KBM-7 (cell line): ENCODE measurements around the gene FN1.
"Not testable (repeated sequence)": the region's sequence is repeated elsewhere in the genome, so short reads cannot be mapped to it uniquely, and the experiment has no call there.

Experiments used
- DNase-seq: peaks from one replicate; pipeline ENCODE4 v3.0.0-alpha.2; 2015
- in situ Hi-C: fragments of 300-500 bp; cut with MboI; formaldehyde crosslinking; loops from 2 replicates; pipeline ENCODE4 v1.14.3; 2020; ENCODE audit warnings: low sequenced_read_pairs, low pct_unique_long_range_greater_than_20kb, mixed read lengths

Gene FN1

GRCh38 chr2:215411941-215412743 is 23.7 kb downstream of the FN1 start:
- no peak for DNase-seq
- in situ Hi-C loops: no loop called here

- in situ Hi-C loops: no loop called here
- no peak for DNase-seq
These were observed 25.0 kb downstream of the FN1 start for GRCh38 chr2:215410932-215411285.

DNA sequence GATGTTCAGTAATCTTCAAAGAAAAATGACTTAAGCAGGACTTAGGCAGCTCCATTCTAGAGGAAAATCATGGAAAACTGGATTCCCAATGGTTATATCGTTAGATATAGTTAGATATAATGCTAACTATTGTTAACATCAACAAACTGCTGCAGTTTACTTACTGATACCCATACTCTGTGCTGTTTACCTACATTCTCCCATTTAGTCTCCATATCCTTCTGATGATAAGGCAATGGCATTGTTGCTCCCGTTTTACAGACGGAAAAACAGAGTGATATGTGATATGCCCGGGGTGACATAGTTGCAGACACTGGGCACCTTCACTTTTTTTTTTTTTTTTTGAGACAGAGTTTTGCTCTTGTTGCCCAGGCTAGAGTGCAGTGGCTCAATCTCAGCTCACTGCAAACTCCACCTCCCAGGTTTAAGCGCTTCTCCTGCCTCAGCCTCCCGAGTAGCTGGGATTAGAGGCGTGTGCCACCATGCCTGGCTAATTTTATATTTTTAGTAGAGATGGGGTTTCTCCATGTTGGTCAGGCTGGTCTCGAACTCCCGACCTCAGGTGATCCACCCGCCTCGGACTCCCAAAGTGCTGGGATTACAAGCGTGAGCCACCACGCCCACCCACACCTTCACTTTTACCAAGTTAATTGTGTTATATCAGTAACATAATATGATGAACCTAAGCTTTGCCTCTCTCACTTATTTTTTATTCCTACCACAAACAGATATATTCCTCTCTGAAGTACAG is 25.5 kb downstream of the FN1 start:
- in situ Hi-C loops, DNase-seq: not testable (repeated sequence)

GRCh38 chr2:215409331-215410127 is 26.3 kb downstream of the FN1 start:
- in situ Hi-C loops: no loop called here
- DNase-seq: no peak

- DNase-seq, in situ Hi-C loops: not testable (repeated sequence)
These were observed 27.4 kb downstream of the FN1 start for GRCh38 chr2:215408441-215408840.

DNA sequence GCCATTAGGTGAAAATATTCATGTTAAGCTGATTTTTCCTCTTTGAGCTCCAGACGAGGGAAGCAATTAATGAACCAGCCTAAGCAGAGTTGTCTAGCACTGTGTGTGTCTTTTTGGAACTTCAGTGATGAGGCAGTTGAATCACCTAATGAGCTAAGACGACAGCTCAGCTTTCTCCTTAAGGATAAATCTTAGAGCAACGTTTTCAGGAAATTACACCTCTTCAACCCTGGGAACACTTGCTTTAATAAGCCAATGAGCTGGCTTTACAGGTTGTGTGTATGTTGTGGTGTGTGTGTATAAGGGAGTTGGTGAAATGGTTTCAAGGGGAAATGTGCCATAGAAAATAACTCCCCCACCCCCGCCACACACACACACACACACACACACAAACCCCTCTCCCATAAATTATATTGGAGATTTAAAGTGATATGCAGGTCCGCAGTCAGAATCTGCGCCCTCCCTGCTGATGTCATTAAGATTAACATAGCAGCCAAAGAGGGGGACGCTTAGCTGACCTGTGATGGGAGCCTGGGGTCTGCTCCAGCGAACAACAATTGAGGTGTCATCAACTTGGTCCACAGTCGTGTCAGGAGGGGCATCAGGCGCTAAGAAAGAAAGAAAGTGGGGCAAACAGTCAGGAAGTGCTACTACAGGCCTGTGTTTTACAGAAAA is 28.1 kb downstream of the FN1 start:
- in situ Hi-C loops: no loop called here
- no peak for DNase-seq

- in situ Hi-C loops: no loop called here
- DNase-seq: no peak
These were observed 28.8 kb downstream of the FN1 start for GRCh38 chr2:215407061-215407460.

GRCh38 chr2:215405722-215406581 is 29.9 kb downstream of the FN1 start:
- DNase-seq: no peak
- in situ Hi-C loops: no loop called here

DNA sequence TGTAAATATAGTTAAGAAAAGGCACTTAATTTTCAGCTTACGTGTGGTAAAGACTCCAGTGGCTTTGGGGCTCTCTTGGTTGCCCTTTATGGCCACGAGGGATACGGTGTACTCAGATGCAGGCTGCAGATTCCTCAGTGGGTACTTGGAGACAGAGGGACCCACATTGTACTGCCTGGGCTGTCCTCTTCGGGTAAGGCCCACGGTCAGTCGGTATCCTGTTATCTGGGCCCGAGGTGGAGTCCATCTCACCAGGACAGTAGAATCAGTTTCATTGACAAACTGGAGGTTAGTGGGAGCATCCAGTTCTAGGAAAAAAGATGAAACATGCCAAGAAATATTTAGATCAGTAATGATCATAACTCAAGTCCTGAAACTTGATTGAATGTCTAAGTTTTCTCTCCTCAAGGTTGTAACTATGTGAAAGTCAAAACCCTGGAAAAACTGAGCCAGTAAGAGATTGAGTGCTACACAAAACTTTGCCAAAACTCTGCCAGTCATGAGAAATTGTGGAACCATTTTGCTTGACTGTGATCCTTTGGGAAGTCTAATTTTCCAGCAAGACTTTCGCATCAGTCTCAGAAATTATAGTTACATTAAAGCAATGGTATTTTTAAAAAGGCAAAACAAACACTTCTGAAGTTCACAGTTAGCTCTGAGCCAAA is 31.4 kb downstream of the FN1 start:
- DNase-seq: no peak
- in situ Hi-C loops: no loop called here

- no peak for DNase-seq
- in situ Hi-C loops: no loop called here
These were observed 32.2 kb downstream of the FN1 start for GRCh38 chr2:215403441-215404347.

GRCh38 chr2:215401896-215402379 is 33.9 kb downstream of the FN1 start:
- in situ Hi-C loops: no loop called here
- DNase-seq: no peak

GRCh38 chr2:215399067-215399716 is 36.7 kb downstream of the FN1 start:
- in situ Hi-C loops: no loop called here

GRCh38 chr2:215397632-215398341 is 38.1 kb downstream of the FN1 start:
- DNase-seq: no peak
- in situ Hi-C loops: no loop called here

More at GRCh38 chr2:215399067-215399716, 36.7 kb downstream of the FN1 start:
- no peak for DNase-seq

GRCh38 chr2:215396595-215397313 is 39.1 kb downstream of the FN1 start:
- in situ Hi-C loops: no loop called here
- DNase-seq: peak; percentile 2
